HepG2 (cell line): ENCODE data around the gene ARFIP1. TPM values are rescaled to one million over a fixed set of nuclear protein-coding genes. Genes with fewer than 3 reads are reported as not detected.

Experiments used
- ARHGAP35 ChIP-seq: sonication (generic); formaldehyde crosslinking; IDR thresholded peaks from 2 replicates; pipeline ENCODE4 v1.9.0; 2022; ENCODE audit warnings: mild to moderate bottlenecking, inconsistent platforms, moderate library complexity, missing genetic modification reagents, borderline replicate concordance
- ARNT ChIP-seq: fragments of 450-650 bp; IDR thresholded peaks from 2 replicates; pipeline ENCODE4 v1.6.1; 2017
- EEA1 ChIP-seq: sonication (generic); formaldehyde crosslinking; IDR thresholded peaks from 2 replicates; pipeline ENCODE4 v1.5.1; 2020; ENCODE audit warnings: mild to moderate bottlenecking, missing genetic modification reagents, borderline replicate concordance
- GTF3A ChIP-seq: sonication (generic); formaldehyde crosslinking; conservative IDR thresholded peaks from 2 replicates; pipeline ENCODE4 v1.4.0; 2020; ENCODE audit warnings: mild to moderate bottlenecking, missing genetic modification reagents
- KLF15 ChIP-seq: sonication (generic); formaldehyde crosslinking; IDR thresholded peaks from 2 replicates; pipeline ENCODE4 v1.8.1; 2023; ENCODE audit warnings: borderline replicate concordance, mild to moderate bottlenecking, inconsistent platforms, missing genetic modification reagents, mixed read lengths
- MIER3 ChIP-seq: IDR thresholded peaks from 2 replicates; pipeline ENCODE4 v1.6.1; 2016; ENCODE audit warnings: missing compliant biosample characterization, borderline replicate concordance
- PAWR ChIP-seq: sonication (generic); formaldehyde crosslinking; IDR thresholded peaks from 2 replicates; pipeline ENCODE4 v1.4.0; 2020; ENCODE audit warnings: missing genetic modification reagents, mild to moderate bottlenecking, borderline replicate concordance
- RXRB ChIP-seq: IDR thresholded peaks from 2 replicates; pipeline ENCODE4 v1.6.1; 2016; ENCODE audit warnings: borderline replicate concordance, missing genetic modification reagents, missing compliant biosample characterization
- TBX2 ChIP-seq: sonication (generic); formaldehyde crosslinking; IDR thresholded peaks from 2 replicates; pipeline ENCODE4 v1.5.0; 2020; ENCODE audit warnings: missing genetic modification reagents, mild to moderate bottlenecking, borderline replicate concordance
- WIZ ChIP-seq: sonication (generic); formaldehyde crosslinking; IDR thresholded peaks from 2 replicates; pipeline ENCODE4 v1.5.1; 2020; ENCODE audit warnings: mild to moderate bottlenecking, missing genetic modification reagents
- XRCC5 ChIP-seq: fragments of 200-400 bp; formaldehyde crosslinking; optimal IDR thresholded peaks from 2 replicates; pipeline ENCODE3; 2017; ENCODE audit warnings: mild to moderate bottlenecking, low read length
- ZC3H4 ChIP-seq: sonication (generic); formaldehyde crosslinking; IDR thresholded peaks from 2 replicates; pipeline ENCODE4 v1.4.0; 2020; ENCODE audit warnings: missing genetic modification reagents, borderline replicate concordance
- ZNF160 ChIP-seq: sonication (generic); formaldehyde crosslinking; IDR thresholded peaks from 2 replicates; pipeline ENCODE4 v1.8.0; 2022; ENCODE audit warnings: mild to moderate bottlenecking, inconsistent platforms, missing genetic modification reagents
- ZNF235 ChIP-seq: sonication (generic); formaldehyde crosslinking; IDR thresholded peaks from 2 replicates; pipeline ENCODE4 v1.8.1; 2023; ENCODE audit warnings: mild to moderate bottlenecking, missing genetic modification reagents, borderline replicate concordance
- ZNF260 ChIP-seq: sonication (generic); formaldehyde crosslinking; IDR thresholded peaks from 2 replicates; pipeline ENCODE4 v1.4.0; 2020; ENCODE audit warnings: missing genetic modification reagents, low read depth, mild to moderate bottlenecking, borderline replicate concordance
- ZNF264 ChIP-seq: sonication (generic); formaldehyde crosslinking; IDR thresholded peaks from 2 replicates; pipeline ENCODE4 v1.4.0; 2020; ENCODE audit warnings: missing genetic modification reagents
- ZNF552 ChIP-seq: sonication (generic); formaldehyde crosslinking; IDR thresholded peaks from 2 replicates; pipeline ENCODE4 v1.9.0; 2022; ENCODE audit warnings: missing genetic modification reagents, mild to moderate bottlenecking, borderline replicate concordance
- ZNF747 ChIP-seq: sonication (generic); formaldehyde crosslinking; IDR thresholded peaks from 2 replicates; pipeline ENCODE4 v1.8.1; 2023; ENCODE audit warnings: missing genetic modification reagents, mild to moderate bottlenecking, borderline replicate concordance
- ZNF780A ChIP-seq: sonication (generic); formaldehyde crosslinking; IDR thresholded peaks from 2 replicates; pipeline ENCODE4 v1.8.0; 2022; ENCODE audit warnings: mild to moderate bottlenecking, missing genetic modification reagents, moderate library complexity
- ZNF781 ChIP-seq: sonication (generic); formaldehyde crosslinking; IDR thresholded peaks from 2 replicates; pipeline ENCODE4 v1.5.1; 2020; ENCODE audit warnings: borderline replicate concordance, mild to moderate bottlenecking, missing genetic modification reagents; ENCODE audit errors: not compliant biosample characterization
- ZNF792 ChIP-seq: IDR thresholded peaks from 2 replicates; pipeline ENCODE4 v1.6.1; 2016
- polyA plus RNA-seq, 8 experiments: library from polyadenylated mRNA; depleted of rRNA in 3 of 8; stranded (reverse) in 7 of 8; unstranded in 1 of 8; fragments of >200 nt; fragmentation: Illumina TruSeq in 4 of 8; extraction: Trizol in 4 of 8; gene quantifications; 2 replicates each; pipeline versions ENCODE4 v1.2.1 to v1.2.3, GENCODE V29; 2011 to 2016; ENCODE audit warnings: low read depth in 4 of 8, missing spikeins in 1 of 8, mixed read lengths in 1 of 8; ENCODE audit not compliant: insufficient read depth in 1 of 8
- total RNA-seq, 5 experiments: library from RNA; depleted of rRNA; stranded (reverse); fragments of >200 nt; fragmentation: Illumina TruSeq; extraction: Trizol; gene quantifications; 2 replicates each; pipeline ENCODE4 v1.2.3, GENCODE V29; 2016; ENCODE audit warnings: low read depth in 1 of 5
- TF ChIP-seq, protein P1 (sequence below): conservative IDR thresholded peaks from 2 replicates; pipeline ENCODE4 v1.6.1; 2018; ENCODE audit warnings: missing genetic modification reagents
- TF ChIP-seq, protein P2 (sequence below): sonication (generic); formaldehyde crosslinking; conservative IDR thresholded peaks from 2 replicates; pipeline ENCODE4 v1.8.1; 2023; ENCODE audit warnings: missing genetic modification reagents
- TF ChIP-seq, protein P3 (sequence below): sonication (generic); formaldehyde crosslinking; conservative IDR thresholded peaks from 2 replicates; pipeline ENCODE4 v1.4.0; 2020; ENCODE audit warnings: missing genetic modification reagents
- TF ChIP-seq, protein P4 (sequence below): sonication (generic); formaldehyde crosslinking; IDR thresholded peaks from 2 replicates; pipeline ENCODE4 v1.5.1; 2020; ENCODE audit warnings: mild to moderate bottlenecking, missing genetic modification reagents, moderate library complexity

ARFIP1 gene
- total and polyA plus RNA-seq, 2 of the 13 experiments (the other 11 are each of a cell fraction or from before 2014, with no cell fraction given) = 9.9 to 27.7 TPM

DNA sequence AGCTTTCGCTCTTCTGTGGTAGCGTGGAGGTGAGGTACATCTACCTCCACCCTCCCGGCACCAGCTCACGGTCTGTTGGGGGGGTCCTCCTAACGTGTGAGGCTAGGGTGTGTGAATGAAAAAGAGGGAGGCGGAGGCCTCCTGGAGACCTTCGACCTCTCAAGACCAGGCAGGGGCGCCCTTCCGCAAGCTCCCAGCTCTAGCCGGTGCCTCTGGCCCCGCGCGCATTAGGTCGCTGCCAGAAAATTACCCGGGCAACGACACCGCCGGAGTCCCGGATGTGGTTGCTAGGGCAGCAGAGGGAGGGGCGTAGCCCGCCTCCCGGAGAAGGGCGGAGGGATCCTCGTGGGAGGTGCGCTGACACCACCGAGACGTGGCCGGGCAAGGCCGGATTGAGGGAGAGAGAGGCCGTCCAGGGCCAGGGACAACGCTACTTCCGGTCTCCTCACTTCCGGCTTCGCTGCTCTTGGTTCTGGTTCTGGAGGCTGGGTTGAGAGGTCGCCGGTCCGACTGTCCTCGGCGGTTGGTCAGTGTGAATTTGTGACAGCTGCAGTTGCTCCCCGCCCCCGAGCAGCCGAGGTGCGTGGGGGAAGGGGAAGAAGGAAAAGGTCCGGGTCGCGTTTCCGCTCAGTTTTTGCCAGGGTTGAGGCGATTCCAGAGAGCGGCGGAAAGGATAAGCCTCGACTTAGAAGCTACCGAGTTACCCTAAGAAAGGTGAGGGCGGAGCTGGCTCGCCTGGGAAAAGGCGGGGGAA, at the start of gene ARFIP1, which contains the start of gene TIGD4 (continued):
- TF ChIP-seq ZNF264 (CRISPR knock-in tag) = peak; percentile 93; the same call in 1 of the 2 replicates
- TF ChIP-seq ZNF780A (CRISPR knock-in tag) = no peak
- TF ChIP-seq, protein P1, sequence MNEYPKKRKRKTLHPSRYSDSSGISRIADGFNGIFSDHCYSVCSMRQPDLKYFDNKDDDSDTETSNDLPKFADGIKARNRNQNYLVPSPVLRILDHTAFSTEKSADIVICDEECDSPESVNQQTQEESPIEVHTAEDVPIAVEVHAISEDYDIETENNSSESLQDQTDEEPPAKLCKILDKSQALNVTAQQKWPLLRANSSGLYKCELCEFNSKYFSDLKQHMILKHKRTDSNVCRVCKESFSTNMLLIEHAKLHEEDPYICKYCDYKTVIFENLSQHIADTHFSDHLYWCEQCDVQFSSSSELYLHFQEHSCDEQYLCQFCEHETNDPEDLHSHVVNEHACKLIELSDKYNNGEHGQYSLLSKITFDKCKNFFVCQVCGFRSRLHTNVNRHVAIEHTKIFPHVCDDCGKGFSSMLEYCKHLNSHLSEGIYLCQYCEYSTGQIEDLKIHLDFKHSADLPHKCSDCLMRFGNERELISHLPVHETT = peak; percentile 51; the same call in 1 of the 2 replicates
- TF ChIP-seq, protein P2, sequence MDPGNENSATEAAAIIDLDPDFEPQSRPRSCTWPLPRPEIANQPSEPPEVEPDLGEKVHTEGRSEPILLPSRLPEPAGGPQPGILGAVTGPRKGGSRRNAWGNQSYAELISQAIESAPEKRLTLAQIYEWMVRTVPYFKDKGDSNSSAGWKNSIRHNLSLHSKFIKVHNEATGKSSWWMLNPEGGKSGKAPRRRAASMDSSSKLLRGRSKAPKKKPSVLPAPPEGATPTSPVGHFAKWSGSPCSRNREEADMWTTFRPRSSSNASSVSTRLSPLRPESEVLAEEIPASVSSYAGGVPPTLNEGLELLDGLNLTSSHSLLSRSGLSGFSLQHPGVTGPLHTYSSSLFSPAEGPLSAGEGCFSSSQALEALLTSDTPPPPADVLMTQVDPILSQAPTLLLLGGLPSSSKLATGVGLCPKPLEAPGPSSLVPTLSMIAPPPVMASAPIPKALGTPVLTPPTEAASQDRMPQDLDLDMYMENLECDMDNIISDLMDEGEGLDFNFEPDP (CRISPR knock-in tag) = no peak
- TF ChIP-seq ZNF792 (CRISPR knock-in tag) = peak; percentile 14; the same call in 1 of the 2 replicates
- no peak for TF ChIP-seq ZNF235 (CRISPR knock-in tag)
- no peak for TF ChIP-seq KLF15
- no peak; the same call in 1 of the 2 replicates for TF ChIP-seq ZNF552 (CRISPR knock-in tag)
- 0 out of 2 replicates have a peak, but pooled peaks have one; percentile 26 for TF ChIP-seq ZNF160 (CRISPR knock-in tag)
- TF ChIP-seq, protein P3, sequence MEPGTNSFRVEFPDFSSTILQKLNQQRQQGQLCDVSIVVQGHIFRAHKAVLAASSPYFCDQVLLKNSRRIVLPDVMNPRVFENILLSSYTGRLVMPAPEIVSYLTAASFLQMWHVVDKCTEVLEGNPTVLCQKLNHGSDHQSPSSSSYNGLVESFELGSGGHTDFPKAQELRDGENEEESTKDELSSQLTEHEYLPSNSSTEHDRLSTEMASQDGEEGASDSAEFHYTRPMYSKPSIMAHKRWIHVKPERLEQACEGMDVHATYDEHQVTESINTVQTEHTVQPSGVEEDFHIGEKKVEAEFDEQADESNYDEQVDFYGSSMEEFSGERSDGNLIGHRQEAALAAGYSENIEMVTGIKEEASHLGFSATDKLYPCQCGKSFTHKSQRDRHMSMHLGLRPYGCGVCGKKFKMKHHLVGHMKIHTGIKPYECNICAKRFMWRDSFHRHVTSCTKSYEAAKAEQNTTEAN (CRISPR knock-in tag) = peak; percentile 58; the same call in 1 of the 2 replicates
- TF ChIP-seq ZC3H4 (CRISPR knock-in tag) = no peak
- no peak for TF ChIP-seq EEA1 (CRISPR knock-in tag)
- TF ChIP-seq RXRB (CRISPR knock-in tag) = peak; percentile 64
- no peak for TF ChIP-seq ZNF260 (CRISPR knock-in tag)
- TF ChIP-seq TBX2 (CRISPR knock-in tag) = peak; percentile 93
- TF ChIP-seq GTF3A (CRISPR knock-in tag) = 0 out of 2 replicates have a peak, but pooled peaks have one; percentile 38
- TF ChIP-seq, protein P4, sequence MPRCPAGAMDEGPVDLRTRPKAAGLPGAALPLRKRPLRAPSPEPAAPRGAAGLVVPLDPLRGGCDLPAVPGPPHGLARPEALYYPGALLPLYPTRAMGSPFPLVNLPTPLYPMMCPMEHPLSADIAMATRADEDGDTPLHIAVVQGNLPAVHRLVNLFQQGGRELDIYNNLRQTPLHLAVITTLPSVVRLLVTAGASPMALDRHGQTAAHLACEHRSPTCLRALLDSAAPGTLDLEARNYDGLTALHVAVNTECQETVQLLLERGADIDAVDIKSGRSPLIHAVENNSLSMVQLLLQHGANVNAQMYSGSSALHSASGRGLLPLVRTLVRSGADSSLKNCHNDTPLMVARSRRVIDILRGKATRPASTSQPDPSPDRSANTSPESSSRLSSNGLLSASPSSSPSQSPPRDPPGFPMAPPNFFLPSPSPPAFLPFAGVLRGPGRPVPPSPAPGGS (CRISPR knock-in tag) = no peak
- no peak; the same call in 1 of the 2 replicates for TF ChIP-seq ARHGAP35 (CRISPR knock-in tag)
- peak; percentile 18 for TF ChIP-seq XRCC5
- 0 out of 2 replicates have a peak, but pooled peaks have one; percentile 49 for TF ChIP-seq PAWR (CRISPR knock-in tag)
- peak; percentile 80; the same call in 1 of the 2 replicates for TF ChIP-seq MIER3 (CRISPR knock-in tag)
- TF ChIP-seq ARNT = no peak
- TF ChIP-seq WIZ (CRISPR knock-in tag) = no peak; the same call in 1 of the 2 replicates
- no peak for TF ChIP-seq ZNF781 (CRISPR knock-in tag)
- TF ChIP-seq ZNF747 (CRISPR knock-in tag) = peak; percentile 92; the same call in 1 of the 2 replicates
